Skin epidermis (tissue), 12 donors: Measurements from ENCODE around the gene SNED1.
"Not testable (repeated sequence)": the region's sequence is repeated elsewhere in the genome, so short reads cannot be mapped to it uniquely, and the experiment has no call there.

Experiments
- H3K27ac ChIP-seq, 21 experiments: fragments of 200-600 bp; sonication (generic) in 11 of 21; one replicate each; pipeline ENCODE4 v1.5.0; 2020; ENCODE audit warnings: mild to moderate bottlenecking in 3 of 21, inconsistent platforms in 2 of 21, moderate library complexity in 2 of 21
- H3K4me3 ChIP-seq, 7 experiments: fragments of 200-600 bp; sonication (generic) in 2 of 7; one replicate each; pipeline ENCODE4 v1.5.0; 2020; ENCODE audit warnings: inconsistent platforms in 2 of 7, mild to moderate bottlenecking in 2 of 7, moderate library complexity in 1 of 7

Gene SNED1

DNA sequence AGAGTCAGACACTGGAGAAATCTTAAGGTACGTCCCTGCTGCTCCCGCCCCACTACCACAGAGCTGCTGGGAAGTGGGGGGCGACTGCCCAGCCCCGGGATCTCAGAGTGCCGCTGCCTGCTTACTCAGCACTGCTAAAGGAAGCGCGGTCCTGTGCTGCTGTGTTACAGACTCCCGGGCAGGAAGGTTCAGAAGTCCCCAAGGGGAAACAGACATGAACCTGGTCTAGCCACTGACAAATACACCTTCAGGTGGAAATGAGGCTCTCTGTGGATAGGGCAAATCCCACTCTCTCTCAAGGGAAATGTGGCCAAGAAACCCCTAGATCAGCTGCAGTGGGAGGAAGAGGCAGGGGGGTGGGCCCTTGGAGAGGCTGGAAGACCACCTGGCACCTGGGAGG, 90.0 kb downstream of the SNED1 start:
- H3K27ac ChIP-seq, result no peak overlapping the region
- no peak overlapping the region for H3K4me3 ChIP-seq

GRCh38 chr2:241088791-241089732, 90.6 kb downstream of the SNED1 start:
- Histone ChIP-seq H3K27ac (no peak overlapping the region), H3K4me3 (no peak overlapping the region)

GRCh38 chr2:241091201-241091600, 92.8 kb downstream of the SNED1 start:
- no peak overlapping the region for H3K27ac ChIP-seq
- H3K4me3 ChIP-seq, result no peak overlapping the region

GRCh38 chr2:241091734-241092445, 93.5 kb downstream of the SNED1 start:
- H3K4me3 ChIP-seq, result no peak overlapping the region
- no peak overlapping the region for H3K27ac ChIP-seq

DNA sequence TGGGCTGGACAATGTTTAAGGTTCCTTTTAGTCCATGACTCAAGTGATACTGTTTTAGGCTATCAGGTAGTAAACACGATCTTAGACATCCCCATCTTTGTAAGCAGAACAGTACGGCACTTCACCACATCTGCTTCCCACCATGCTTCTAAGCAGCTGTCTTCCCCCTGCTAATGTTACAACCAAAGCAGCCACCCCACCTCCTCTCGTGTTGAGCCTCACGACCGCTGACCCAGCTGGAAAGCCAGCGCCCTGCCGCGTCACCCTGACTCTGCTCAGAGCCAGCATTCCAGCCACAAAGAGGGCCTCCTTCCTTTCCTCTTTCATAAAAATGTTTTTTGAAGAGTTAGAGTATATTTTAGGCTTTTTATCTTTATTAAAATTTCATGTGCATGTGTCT, 94.3 kb downstream of the SNED1 start:
- Histone ChIP-seq H3K27ac (no peak overlapping the region), H3K4me3 (no peak overlapping the region)

DNA sequence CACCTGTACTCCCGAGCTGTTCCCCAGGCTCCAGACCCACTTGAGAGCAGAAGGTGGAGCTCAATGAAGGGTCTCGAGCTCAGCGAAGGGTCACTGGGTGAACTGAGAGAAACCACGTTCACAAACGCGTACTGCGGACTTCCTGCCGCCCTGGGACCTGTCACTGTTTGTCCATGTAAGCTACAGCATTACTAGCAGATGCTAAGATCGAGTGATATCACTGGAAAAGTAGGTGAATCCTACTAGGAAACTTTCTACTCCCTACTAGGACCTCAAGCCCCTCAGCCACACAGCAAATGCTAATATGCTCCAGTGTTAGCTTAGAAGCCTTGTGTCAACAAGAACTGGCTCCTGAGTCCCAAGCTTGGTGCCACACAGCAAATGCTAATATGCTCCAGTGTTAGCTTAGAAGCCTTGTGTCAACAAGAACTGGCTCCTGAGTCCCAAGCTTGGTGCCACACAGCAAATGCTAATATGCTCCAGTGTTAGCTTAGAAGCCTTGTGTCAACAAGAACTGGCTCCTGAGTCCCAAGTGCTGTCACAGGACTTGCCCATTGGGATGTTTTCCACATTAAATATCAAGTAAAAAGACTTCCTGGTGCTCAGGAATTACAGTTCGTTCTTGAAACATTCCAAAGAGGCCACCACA, 94.8 kb downstream of the SNED1 start:
- H3K27ac ChIP-seq, H3K4me3 ChIP-seq: not testable (repeated sequence)

GRCh38 chr2:241094172-241094571, 95.8 kb downstream of the SNED1 start:
- Histone ChIP-seq H3K27ac (no peak overlapping the region), H3K4me3 (no peak overlapping the region)

DNA sequence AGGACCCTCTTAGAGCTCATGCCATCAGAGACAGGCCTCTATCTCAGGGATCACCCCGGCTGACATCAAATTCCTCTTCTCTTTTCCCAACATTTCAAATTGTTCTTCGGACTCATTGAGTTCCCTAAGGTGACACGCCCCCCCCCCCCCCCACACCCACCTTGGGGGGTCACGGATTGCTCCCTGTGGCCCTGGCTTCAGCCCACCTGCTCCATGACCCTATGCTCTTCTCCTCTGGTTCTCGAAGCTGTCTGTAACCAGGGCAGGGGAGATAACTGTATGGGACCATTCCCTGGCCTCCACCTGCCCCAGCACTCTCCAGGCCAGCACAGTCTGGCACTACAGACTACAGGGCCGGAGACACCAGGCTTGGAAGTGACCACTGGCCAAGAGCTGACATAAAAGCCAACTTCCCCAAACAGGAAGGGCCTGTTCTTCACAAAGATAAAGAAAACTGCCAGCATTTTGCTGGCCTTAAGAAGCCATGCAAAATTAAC, 96.6 kb downstream of the SNED1 start:
- H3K4me3 ChIP-seq, result no peak overlapping the region
- H3K27ac ChIP-seq, result peak overlapping the region in 1 of 21 experiments; percentile 42

- H3K4me3 ChIP-seq, result no peak overlapping the region
- peak overlapping the region in 2 of 21 experiments; percentile 16 to 42 for H3K27ac ChIP-seq
Measured at GRCh38 chr2:241095594-241096290, 97.3 kb downstream of the SNED1 start.

DNA sequence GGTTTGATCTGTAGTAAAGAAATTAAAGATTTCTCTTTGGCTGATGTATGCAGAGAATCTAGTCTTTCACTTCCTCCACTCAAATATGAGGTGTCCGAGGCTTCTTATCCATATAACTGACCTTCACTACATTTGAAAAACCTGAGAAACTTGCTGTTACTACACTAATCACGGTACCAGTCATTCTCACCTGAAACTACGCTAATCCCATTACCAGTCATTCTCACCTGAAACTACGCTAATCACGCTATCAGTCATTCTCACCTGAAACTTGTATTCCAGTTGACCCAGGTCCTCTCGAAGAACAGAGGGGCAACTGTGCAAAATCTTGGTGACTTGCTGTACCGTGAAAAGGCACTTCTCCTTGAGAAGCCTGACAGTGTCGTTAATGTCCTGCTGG, 98.6 kb downstream of the SNED1 start:
- Histone ChIP-seq H3K27ac (no peak overlapping the region), H3K4me3 (no peak overlapping the region)

- H3K4me3 ChIP-seq, result no peak overlapping the region
- H3K27ac ChIP-seq, result no peak overlapping the region
Measured at GRCh38 chr2:241099246-241099645, 100.8 kb downstream of the SNED1 start.

DNA sequence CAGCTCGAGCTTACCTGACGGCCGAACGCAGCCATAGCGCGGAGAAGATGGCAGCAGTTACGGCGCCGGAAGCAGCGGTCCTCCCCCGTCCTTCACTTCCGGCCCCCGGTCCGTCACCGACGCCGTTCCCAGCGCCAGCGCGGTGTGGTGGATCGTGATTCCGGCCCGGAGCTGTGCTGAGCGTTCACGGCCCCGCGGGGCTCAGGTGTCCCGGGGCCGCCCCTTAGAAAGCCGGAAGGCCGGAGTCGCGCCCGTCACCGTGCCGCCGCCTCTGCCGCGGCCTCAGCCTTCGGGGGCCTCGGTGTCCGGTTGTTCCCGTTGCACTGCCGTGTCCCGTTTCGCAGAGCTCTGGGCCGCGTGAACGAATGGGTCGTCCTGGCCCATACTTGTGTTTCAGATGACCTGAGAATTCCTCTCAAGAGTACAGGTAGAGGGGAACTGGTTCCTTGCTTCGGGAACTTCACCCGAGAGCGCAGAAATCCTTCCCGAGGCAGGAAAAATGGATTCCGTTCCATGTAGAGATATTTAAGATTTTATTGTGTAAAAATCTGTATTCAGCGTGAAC, 103.9 kb downstream of the SNED1 start, which contains the start of gene MTERF4:
TSS of gene MTERF4 (minus strand) at position 49 of the 565 bp plus-strand sequence. CDS start at position 35, 14 bp downstream.
- Histone ChIP-seq H3K4me3 (peak within 1 kb of the TSS; percentile 75 to 96 (median 90)), H3K27ac (peak within 1 kb of the TSS in 20 of 21 experiments; percentile 77 to 96 (median 91))

DNA sequence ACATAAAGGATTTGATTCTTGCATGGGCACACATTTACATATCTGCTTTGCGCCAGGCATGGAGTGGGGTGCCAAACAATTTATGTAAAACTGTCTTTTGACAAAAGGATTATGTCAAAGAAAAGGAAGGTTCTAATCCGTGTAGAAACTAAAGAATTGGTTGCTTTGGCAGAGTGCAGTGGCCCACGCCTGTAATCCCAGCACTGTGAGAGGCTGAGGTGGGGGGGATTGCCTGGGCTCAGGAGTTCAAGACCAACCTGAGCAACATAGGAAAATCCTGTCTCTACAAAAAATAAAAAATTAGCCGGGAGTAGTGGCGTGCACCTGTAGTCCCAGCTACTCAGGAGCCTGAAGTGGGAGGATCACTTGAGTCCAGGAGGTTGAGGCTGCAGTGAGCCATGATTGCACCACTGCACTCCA, 104.8 kb downstream of the SNED1 start:
- peak overlapping the region; percentile 75 to 96 (median 90) for H3K4me3 ChIP-seq
- H3K27ac ChIP-seq, result peak overlapping the region in 16 of 21 experiments; percentile 77 to 96 (median 92)

GRCh38 chr2:241104611-241105010, 106.2 kb downstream of the SNED1 start:
- H3K27ac ChIP-seq, result peak overlapping the region in 1 of 21 experiments; percentile 96
- H3K4me3 ChIP-seq, result not testable (repeated sequence)

DNA sequence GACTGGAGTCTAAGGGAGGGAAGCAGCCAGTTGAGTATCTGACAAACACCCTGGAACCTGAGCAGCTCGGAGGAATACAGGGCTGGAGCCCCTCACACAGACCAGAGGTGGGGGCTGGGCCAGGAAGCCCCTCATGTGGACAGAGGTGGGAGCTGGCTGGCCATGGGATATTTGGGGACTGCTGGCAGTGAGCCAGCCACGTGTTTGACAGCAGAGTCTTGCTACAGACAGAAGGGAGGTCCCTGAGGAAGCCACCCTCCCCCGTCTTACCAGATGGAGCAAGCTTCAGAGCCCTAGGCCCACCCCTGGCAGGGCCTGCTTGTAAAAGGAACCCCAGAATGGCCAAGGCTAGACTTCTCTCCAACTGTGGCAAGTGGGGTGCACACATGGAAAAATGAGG, 107.2 kb downstream of the SNED1 start:
- Histone ChIP-seq H3K4me3 (no peak overlapping the region), H3K27ac (peak overlapping the region in 1 of 21 experiments; percentile 96)

- peak overlapping the region in 5 of 21 experiments; percentile 79 to 92 (median 84) for H3K27ac ChIP-seq
- no peak overlapping the region for H3K4me3 ChIP-seq
Measured at GRCh38 chr2:241107031-241107783, 108.8 kb downstream of the SNED1 start.

GRCh38 chr2:241108271-241109209, 110.1 kb downstream of the SNED1 start:
- peak overlapping the region in 14 of 21 experiments; percentile 7 to 92 (median 66) for H3K27ac ChIP-seq

More at GRCh38 chr2:241108271-241109209, 110.1 kb downstream of the SNED1 start:
- H3K4me3 ChIP-seq, result no peak overlapping the region
